A673 (cell line): ENCODE data around the gene BCAR1.

Experiments used
- EZH2 ChIP-seq: fragments of 200-600 bp; sonication (generic); IDR thresholded peaks from 2 replicates; pipeline ENCODE4 v1.6.1; 2017; ENCODE audit warnings: borderline replicate concordance, low read depth, mild to moderate bottlenecking, mixed read lengths, antibody characterized with exemption, low read length; ENCODE audit not compliant: poor library complexity, severe bottlenecking
- TF ChIP-seq, protein P1 (sequence below): fragments of 300-800, 200-600 bp; sonication (generic); conservative IDR thresholded peaks from 2 replicates; pipeline ENCODE4 v1.5.1; 2017; ENCODE audit warnings: low read depth, mild to moderate bottlenecking, antibody characterized with exemption, low read length, moderate library complexity, mixed read lengths

GRCh38 chr16:75248536-75249380, 2.7 kb downstream of the BCAR1 start:
- TF ChIP-seq, protein P1, sequence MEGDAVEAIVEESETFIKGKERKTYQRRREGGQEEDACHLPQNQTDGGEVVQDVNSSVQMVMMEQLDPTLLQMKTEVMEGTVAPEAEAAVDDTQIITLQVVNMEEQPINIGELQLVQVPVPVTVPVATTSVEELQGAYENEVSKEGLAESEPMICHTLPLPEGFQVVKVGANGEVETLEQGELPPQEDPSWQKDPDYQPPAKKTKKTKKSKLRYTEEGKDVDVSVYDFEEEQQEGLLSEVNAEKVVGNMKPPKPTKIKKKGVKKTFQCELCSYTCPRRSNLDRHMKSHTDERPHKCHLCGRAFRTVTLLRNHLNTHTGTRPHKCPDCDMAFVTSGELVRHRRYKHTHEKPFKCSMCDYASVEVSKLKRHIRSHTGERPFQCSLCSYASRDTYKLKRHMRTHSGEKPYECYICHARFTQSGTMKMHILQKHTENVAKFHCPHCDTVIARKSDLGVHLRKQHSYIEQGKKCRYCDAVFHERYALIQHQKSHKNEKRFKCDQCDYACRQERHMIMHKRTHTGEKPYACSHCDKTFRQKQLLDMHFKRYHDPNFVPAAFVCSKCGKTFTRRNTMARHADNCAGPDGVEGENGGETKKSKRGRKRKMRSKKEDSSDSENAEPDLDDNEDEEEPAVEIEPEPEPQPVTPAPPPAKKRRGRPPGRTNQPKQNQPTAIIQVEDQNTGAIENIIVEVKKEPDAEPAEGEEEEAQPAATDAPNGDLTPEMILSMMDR: no peak
- TF ChIP-seq EZH2: no peak
